IPS-11a (cell line): ENCODE measurements around the gene IFT80.
A peak's percentile ranks its signal among the peaks of the same experiment; 100 is the strongest.

Experiments used
- H3K4me3 ChIP-seq: one replicate; pipeline ENCODE4 v1.5.1; 2013; ENCODE audit warnings: low read depth, low read length, control low read depth

IFT80 gene

DNA sequence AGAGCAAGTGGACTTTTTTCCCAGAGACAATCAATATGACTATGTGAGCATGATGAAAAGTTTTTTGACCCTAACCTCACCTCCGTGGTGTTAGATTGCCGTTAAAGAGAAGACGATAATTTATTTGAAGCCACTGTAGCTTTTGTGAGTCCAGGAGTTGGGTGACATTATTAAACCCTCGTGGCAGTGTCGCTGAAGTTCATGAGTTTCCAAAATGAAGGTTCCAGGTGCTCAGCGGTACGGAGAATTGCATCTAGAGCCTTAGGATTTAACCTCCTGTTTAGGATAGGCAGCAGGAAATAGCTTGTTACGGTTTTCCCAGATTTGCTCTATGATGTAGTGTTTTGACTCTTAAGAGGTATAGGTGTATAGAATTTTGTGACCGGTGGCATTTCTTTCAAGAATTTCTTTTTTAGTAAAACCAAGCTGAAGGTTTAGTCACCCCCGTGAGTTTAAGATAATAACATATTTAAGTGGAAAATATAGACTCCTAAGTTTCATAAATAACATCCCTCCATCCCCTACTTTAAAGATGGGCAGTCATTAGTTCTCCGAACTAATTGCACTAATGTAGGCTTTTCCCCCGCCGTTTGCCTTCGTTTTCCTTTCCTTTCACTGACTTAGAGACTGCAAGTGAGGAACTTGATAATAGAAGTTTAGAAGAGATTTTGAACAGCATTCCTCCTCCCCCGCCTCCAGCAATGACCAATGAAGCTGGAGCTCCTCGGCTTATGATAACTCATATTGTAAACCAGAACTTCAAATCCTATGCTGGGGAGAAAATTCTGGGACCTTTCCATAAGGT is 2.5 kb upstream of the IFT80 start:
- H3K4me3 ChIP-seq: peak overlapping the region; percentile 95

DNA sequence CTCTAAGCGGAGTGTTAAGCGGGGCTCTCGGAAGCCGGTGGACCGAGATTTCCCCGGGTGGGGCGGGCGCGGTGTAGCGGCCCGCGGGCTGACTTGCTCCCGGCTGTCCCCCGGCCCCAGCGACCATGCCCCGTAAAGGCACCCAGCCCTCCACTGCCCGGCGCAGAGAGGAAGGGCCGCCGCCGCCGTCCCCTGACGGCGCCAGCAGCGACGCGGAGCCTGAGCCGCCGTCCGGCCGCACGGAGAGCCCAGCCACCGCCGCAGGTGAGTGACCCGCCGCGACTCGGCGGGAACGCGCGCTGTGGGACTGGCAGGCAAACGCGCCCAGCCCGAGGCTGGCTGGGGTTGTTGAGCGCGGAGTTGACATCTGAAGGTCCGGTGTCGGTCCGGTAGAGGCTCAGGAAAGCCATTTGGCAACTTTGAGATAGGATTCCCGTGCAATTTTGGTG is 1.7 kb upstream of the IFT80 start:
- H3K4me3 ChIP-seq: peak overlapping the region; percentile 95

DNA sequence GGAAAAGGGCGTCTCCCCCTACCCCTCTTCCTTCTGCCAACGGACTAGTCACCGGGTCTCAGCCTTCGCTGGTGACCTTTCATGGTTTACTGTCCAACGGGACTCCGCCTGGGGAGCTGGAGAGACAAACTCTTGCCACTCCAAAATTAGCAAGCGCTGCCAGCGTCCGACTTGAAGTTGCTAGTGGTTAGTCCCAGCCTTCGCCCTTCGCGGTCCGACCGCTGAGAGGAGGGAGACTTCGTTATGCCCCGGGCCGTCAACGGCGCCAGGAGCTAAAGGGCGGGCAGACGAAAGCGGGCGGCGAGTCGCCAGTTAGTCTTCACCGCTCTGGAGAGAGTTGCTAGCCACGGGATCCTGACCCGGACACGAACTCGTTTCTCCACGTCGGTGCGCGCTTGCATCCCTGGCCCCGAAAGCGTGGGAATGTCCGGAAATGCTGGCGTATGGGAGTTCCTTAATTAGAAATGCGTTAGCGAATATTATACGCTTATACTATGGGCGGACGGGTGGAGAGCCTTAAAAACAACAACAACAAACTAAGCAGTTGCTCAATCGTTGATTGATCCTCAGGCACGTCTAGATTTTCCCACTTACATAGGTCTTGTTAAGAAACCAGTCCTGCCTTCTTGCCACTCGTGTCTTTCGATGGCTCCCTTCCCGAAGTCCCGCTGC is 1.1 kb upstream of the IFT80 start:
- H3K4me3 ChIP-seq: peak overlapping the region; percentile 95

DNA sequence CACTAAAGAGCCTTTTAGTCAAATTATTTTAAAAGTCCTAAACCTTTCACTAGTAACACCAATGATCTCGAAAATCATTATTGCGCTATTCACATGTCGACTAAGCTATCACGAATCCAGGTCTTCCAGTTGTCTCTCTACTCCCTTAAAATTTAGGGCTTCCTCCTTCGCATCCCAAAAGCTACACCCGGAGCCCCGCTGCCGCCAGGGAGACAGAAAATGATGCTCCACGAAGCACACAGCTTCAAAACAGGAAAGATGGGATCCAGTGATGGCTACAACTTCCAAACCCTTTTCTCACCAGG is 253 bp downstream of the IFT80 start:
- H3K4me3 ChIP-seq: peak overlapping the region; percentile 95

DNA sequence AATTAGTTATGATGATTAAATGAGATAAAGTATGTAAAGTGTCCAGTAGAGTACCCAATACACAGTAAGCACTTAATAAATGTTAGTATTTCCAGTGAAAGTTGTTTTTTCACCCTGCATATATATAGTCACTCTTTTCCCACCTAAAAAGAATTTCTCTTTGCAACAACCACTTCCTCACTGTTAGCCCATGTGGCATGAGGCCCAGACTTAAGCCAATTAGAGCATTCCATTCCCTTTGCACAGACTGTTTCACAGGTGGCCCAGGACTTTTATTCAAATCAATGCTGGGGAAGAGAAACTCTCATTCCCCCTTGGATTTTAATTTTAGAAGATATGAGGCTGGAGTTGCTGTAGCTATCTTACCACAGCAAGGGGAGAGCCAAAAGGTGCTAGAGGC is 3.7 kb downstream of the IFT80 start:
- no peak overlapping the region for H3K4me3 ChIP-seq

DNA sequence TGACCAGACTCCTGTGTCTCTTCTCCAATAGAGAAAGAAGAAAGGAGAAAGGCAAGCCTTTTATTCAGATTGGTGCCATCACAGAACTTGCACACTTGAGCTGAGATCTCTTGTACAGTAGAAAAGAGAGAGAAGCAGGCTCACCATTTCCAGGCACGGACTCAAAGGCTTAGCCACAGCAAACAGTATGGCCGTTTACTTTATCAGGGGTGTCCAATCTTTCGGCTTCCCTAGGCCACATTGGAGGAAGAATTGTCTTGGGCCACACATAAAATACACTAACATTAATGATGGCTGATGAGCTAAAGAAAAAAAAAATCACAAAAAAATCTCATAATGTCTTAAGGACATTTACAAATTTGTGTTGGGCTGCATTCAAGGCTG is 5.0 kb downstream of the IFT80 start:
- H3K4me3 ChIP-seq: no peak overlapping the region

DNA sequence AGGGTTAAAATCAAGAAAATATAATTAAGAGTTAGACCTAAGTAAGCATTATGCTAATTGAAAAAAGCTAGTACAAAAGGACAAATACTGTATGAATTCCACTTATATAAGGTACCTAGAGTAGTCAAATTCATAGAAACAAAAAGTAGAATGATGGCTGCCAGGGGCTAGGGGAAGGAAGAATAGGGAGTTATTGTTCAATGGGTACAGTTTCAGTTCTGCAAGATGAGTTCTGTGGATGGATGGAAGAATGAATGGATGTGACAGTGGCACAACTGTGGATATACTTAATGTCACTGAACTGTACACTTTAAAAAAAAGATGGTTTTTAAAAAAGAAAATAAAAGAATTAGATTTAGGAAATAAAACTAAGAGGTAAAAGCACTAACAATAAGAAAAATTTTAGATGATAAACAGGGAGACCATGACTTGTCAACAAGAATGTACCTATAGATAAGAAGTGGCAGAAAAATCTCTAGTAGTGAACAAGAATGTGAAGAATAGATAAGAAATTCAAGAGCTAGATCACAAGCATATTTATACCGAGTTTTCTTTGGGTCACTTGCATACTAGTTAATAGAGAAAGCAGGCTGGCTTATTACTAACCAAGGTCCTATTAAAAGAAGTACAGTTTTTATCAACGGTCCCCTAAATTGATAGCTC is 5.5 kb downstream of the IFT80 start:
- no peak overlapping the region for H3K4me3 ChIP-seq

DNA sequence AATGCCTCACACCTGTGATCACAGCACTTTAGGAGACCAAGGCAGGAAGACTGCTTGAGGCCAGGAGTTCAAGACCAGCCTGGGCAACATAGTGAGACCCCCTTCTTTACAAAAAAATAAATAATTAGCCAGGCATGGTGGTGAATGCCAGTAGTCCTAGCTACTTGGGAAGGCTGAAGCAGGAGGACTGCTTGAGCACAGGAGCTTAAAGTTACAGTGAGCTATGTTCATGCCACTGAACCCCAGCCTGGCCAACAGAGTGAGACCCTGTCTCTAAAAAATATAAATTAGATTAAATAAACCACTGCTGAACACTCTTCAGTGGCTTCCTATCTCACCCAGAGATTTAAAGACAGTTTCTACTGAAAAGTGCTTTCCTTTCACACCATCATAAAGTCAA is 6.2 kb downstream of the IFT80 start:
- H3K4me3 ChIP-seq: no peak overlapping the region

DNA sequence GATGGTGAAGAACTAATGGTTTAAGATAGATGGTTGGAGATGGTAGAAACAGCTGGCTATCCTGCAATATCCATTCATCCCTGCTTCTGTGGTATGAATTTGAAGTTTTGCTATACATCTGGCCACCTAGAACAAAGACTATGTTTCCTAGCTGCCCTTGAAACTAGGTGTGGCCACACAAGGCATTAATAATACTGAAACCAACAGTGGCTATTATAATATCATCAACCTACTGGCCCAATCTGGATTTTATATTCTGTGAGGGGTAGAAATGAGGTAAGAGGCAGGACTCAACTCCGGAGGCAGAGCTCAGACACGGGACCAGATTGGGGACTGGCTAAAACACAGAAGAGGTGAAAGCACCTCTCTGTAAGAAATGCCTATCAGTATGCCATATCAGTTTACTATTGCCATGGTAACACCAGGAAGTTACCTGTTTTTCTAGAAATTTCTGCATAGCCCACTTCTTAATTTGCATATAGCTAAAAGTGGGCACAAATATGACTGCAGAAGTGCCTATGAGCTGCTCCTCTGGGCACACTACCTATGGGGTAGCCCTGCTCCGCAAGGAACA is 8.4 kb downstream of the IFT80 start:
- no peak overlapping the region for H3K4me3 ChIP-seq

DNA sequence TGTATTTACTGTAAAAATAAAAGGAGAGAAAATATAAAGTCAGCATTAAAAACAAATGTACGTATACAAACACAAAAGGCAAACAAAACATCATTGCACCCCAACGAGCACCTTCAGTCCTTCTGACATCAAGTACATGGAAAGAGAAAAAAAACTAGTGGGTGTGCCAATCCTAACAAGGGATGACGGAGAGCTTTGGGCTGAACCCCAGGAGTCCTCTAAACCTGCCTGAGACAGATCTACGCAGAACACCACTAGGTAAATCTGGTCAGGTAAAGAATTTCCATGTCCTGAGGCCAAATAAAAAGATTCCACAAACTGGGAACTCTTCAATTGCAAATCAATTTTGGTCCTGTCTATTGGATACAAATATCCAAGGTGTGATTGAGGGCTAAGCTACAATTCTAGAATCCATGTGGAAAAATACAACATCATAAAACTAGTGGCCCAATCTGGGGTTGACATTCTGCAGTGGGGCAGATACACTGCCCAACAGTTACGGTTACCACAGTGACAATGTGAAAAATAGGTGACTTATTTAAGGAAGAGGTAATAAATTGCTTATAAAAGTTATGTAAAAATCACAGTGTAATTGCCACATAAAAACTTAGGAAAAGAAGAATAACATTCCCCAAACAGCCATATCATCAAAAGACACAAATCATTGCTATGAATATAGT is 14.2 kb downstream of the IFT80 start:
- H3K4me3 ChIP-seq: no peak overlapping the region

DNA sequence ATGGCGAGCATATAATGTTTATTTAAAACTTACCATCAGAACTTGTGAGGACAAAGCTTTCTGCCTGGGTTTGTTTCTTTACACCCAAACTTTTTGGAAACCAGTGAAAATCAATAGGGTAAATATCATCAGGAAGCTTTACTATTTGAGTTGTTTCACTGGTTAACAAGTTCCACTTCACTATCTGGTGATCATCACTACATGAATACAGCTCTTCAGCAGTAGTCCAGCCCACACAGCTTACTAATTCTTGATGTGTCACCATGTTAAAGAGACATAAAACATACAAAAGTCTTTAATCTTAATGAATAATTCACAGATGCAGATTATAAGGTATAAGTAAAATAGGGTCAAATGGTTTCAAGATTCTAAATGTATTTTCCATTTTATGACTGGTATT is 17.6 kb downstream of the IFT80 start:
- no peak overlapping the region for H3K4me3 ChIP-seq

DNA sequence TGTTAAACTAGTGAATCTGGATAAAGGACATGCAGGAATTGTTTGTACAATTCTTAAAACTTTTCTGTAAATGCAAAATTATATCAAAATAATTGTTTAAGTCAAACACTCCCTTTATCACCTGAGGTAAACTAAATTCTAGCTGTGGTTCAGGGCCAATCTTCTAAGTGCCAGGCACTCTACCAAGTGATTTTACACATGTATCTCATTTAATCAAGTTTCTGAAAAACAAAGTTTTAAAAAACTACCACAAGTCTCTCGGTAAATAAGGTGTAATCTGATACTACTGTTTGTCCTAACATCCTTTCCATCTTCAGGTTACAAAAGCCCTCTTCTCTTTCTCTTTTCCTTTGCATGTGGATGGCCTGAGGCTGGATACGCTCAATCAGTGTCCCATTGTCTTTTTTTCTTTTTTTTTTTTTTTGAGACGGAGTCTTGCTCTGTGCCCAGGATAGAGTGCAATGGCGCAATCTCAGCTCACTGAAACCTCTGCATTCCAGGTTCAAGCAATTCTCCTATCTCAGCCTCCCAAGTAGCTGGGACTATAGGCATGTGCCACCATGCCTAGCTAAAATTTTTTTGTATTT is 19.3 kb downstream of the IFT80 start:
- H3K4me3 ChIP-seq: no peak overlapping the region

DNA sequence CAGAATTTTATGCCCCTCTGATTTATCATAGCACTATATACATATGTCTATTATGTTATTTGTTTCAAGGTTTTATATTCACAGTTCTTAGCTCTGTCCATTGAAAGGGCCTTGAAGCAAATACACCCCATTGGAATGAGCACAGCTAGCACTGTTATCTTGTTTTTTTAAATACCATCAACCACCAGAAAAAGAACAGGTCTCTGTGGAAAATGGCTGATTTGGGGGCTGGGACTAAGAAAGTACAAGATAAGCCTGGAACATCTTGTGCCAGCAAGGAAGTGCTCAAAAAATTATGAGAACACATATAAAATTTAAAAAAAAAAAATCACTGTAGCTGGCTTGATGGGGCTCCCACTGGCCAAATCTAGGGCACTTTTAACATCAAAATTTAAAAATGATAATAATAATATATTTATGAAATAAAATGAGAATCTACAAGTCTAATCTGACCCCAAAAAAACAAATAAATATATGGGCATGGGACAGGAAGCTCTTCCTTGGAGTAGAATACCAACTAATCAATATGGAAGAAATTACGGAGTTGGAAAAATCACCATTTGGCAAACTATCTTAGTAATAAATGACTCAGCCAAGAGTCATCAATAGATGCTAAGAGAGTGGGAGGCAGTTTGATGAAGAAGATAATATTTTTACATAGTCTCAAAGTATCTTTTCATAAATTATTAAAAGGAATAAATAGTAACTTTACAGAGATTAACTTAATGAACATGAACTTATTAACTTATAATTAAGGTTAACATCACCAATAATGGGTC is 20.5 kb downstream of the IFT80 start:
- H3K4me3 ChIP-seq: no peak overlapping the region

DNA sequence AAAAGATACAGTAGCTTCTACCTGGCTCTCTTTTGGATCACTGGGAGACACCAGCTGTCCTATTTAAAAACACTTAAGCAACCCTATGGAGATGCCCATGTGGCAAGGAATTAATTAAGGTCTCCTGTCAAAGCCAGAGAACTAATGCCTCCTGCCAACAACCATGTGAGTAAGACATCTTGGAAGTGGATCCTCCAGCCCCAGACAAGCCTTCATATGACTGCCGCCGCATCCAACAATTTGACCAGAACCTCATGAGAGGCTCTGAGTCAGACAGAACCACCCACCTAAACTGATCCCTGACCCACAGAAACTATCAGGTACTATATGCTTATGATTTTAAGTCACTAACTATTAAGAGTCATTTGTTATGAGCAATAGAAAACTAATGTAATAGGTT is 22.3 kb downstream of the IFT80 start:
- no peak overlapping the region for H3K4me3 ChIP-seq

DNA sequence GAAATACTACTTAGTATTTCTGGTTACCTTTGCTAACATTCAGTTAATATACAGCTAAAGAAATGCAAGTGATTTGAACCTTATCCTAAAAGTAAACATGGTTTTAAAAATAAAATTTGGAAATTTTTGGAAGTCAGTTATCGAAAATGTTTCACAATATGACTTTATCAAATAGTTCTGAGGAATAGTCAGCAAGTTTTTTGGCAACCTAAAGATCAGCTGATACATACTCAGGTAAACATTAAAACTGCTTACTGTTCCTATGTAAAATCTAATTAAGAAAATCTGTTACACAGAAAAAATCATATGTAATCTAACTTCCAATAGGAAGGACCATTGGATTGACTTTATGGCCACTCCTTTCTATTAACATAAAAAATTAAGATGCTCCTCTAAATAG is 24.1 kb downstream of the IFT80 start:
- no peak overlapping the region for H3K4me3 ChIP-seq

DNA sequence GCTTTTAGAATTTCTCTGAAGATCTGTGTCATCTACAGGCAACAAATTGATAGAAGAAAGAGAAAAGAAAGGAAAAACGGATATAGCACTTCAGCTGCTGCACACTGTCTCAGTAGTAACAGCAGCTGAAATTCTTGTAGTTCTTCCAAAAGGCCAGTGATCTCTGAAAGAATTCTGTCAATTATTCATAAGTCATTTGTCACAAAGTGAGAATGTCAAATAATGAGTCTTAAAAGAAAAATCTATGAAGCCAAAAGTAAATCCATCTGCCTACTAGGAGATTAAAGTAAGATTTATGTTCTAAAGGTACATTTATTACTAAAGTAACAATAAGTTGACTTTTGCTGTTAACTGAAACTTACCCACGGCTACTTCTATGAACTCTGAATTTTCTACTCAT is 24.6 kb downstream of the IFT80 start:
- no peak overlapping the region for H3K4me3 ChIP-seq

DNA sequence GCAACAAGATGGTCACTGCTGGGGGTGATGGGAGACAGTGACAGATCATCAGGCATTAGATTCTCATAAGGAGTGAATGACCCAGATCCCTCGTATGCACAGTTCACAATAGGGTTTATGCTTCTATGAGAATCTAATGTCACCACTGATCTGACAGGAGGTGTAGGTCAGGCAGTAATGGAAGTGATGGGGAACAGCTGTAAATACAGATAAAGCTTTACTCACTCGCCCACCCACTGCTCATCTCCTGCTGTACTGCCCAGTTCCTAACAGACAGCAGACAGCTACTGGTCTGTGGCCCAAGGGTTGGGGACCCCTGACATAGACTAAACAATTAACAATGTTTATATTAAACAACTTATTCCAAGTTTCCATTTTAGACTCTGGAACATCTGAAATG is 25.4 kb downstream of the IFT80 start:
- H3K4me3 ChIP-seq: no peak overlapping the region

DNA sequence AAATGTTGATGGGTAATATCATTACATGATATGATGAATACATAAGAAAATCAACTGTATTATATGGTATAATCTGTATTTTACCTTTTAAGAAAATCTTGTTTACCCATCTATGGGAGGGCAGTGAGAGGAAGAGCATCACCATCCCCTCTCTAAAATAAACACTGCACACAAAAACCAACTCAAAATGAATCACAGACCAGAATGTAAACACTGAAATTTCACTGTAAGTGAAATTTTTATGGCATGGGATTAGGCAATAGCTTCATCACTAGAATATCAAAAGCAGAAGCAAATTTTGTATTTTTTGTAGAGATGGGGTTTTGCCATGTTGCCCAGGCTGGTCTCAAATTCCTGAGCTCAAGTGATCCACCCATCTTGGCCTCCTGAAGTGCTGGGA is 26.2 kb downstream of the IFT80 start:
- H3K4me3 ChIP-seq: no peak overlapping the region

DNA sequence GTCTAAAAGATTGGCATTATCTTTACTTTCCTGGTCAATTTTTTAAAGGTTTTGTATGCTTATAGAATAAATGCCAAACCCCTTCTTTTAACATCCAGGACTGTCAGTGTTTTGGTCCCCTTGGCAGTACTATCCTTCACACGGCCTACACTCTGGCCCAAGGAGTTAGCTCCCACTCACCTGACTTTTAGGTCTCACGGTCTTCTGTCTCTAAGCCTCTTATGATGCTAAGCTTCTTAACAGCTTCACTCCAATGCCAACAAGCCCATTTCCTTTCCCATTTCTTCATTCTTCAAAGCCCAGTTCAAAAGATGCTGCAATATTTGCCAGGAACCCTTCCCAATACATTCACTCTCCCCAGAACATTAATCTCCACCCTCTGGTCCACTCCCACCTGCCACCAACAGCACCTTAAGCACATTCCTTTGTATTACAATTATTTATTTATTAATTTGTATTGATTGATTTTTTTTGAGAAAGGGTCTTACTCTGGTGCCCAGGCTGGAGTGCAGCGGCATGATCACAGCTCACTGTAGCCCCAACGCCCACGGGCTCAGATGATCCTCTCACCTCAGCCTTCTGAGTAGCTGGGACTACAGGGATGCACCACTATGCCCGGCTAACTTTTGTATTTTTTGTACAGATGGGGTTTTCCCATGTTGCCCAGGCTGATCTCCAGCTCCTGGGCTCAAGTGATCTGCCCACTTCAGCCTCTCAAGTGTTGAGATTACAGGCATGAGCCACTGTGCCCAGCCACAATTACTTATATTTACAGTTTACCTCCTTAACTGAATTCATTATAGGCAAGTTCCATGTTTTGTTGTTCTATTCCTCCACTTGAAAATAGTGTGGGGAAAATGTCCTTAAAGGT is 27.8 kb downstream of the IFT80 start:
- no peak overlapping the region for H3K4me3 ChIP-seq
